H9 (cell line): ENCODE results near the gene MYO1D. TPM values are rescaled to one million over a fixed set of nuclear protein-coding genes. Genes with fewer than 3 reads are reported as not detected.

Experiments
- DNase-seq: peaks from one replicate; pipeline ENCODE4 v3.0.0-alpha.2; 2017
- H2AFZ ChIP-seq: one replicate; pipeline ENCODE4 v1.6.1; 2013; ENCODE audit warnings: mild to moderate bottlenecking, low read length, control low read depth, moderate library complexity
- H2AK5ac ChIP-seq: 2 replicates; pipeline ENCODE4 v1.6.1; 2013; ENCODE audit warnings: low read length, control low read depth, mixed read lengths; ENCODE audit not compliant: insufficient read length
- H2BK120ac ChIP-seq: one replicate; pipeline ENCODE4 v1.6.1; 2013; ENCODE audit warnings: low read depth, mild to moderate bottlenecking, low read length, control low read depth, inconsistent platforms; ENCODE audit not compliant: poor library complexity, severe bottlenecking
- H2BK12ac ChIP-seq: 2 replicates; pipeline ENCODE4 v1.6.1; 2013; ENCODE audit warnings: low read length, control low read depth, mixed read lengths, low read depth; ENCODE audit not compliant: insufficient read length
- H2BK15ac ChIP-seq: 2 replicates; pipeline ENCODE4 v1.6.1; 2013; ENCODE audit warnings: low read depth, low read length, control low read depth
- H2BK20ac ChIP-seq: one replicate; pipeline ENCODE4 v1.6.1; 2013; ENCODE audit warnings: low read depth, mild to moderate bottlenecking, low read length, control low read depth, inconsistent platforms; ENCODE audit not compliant: poor library complexity, severe bottlenecking
- H2BK5ac ChIP-seq: 2 replicates; pipeline ENCODE4 v1.6.1; 2013; ENCODE audit warnings: low read length, control low read depth, mixed read lengths; ENCODE audit not compliant: insufficient read length
- H3K14ac ChIP-seq: 2 replicates; pipeline ENCODE4 v1.6.1; 2013; ENCODE audit warnings: low read length, control low read depth; ENCODE audit not compliant: insufficient read depth
- H3K18ac ChIP-seq: 2 replicates; pipeline ENCODE4 v1.6.1; 2013; ENCODE audit warnings: low read depth, mild to moderate bottlenecking, mixed read lengths, low read length, control low read depth; ENCODE audit not compliant: insufficient read length
- H3K23ac ChIP-seq: 2 replicates; pipeline ENCODE4 v1.6.1; 2013; ENCODE audit warnings: low read length, control low read depth, mixed read lengths, low read depth; ENCODE audit not compliant: insufficient read length
- H3K23me2 ChIP-seq: 2 replicates; pipeline ENCODE4 v1.6.1; 2013; ENCODE audit warnings: low read depth, mild to moderate bottlenecking, mixed read lengths, low read length, control low read depth; ENCODE audit not compliant: insufficient read length, poor library complexity, severe bottlenecking
- H3K27ac ChIP-seq: 2 replicates; pipeline ENCODE4 v1.5.1; 2013; ENCODE audit warnings: low read length, control low read depth, mixed read lengths, low read depth; ENCODE audit not compliant: insufficient read length
- H3K27me3 ChIP-seq: 2 replicates; pipeline ENCODE4 v1.6.1; 2013; ENCODE audit warnings: low read length, control low read depth, inconsistent platforms; ENCODE audit not compliant: insufficient read depth
- H3K4ac ChIP-seq: 2 replicates; pipeline ENCODE4 v1.6.1; 2013; ENCODE audit warnings: low read depth, mild to moderate bottlenecking, control low read depth, inconsistent platforms, low read length, moderate library complexity
- H3K4me1 ChIP-seq: 2 replicates; pipeline ENCODE4 v1.6.1; 2013; ENCODE audit warnings: low read length, control low read depth, inconsistent platforms; ENCODE audit not compliant: insufficient read depth
- H3K4me2 ChIP-seq: 2 replicates; pipeline ENCODE4 v1.6.1; 2013; ENCODE audit warnings: low read length, control low read depth, mixed read lengths; ENCODE audit not compliant: insufficient read length, insufficient read depth
- H3K56ac ChIP-seq: 2 replicates; pipeline ENCODE4 v1.6.1; 2013; ENCODE audit warnings: low read depth, mild to moderate bottlenecking, mixed read lengths, low read length, control low read depth; ENCODE audit not compliant: insufficient read length
- H3K79me1 ChIP-seq: 2 replicates; pipeline ENCODE4 v1.6.1; 2013; ENCODE audit warnings: low read depth, mild to moderate bottlenecking, moderate library complexity, low read length, control low read depth, inconsistent platforms; ENCODE audit not compliant: insufficient read depth, poor library complexity, severe bottlenecking
- H3K79me2 ChIP-seq: 2 replicates; pipeline ENCODE4 v1.6.1; 2013; ENCODE audit warnings: low read length, control low read depth, inconsistent platforms; ENCODE audit not compliant: insufficient read depth
- H3K9ac ChIP-seq: 2 replicates; pipeline ENCODE4 v1.6.1; 2013; ENCODE audit warnings: low read length, control low read depth, mixed read lengths; ENCODE audit not compliant: insufficient read length; ENCODE audit errors: extremely low read depth
- H3K9me3 ChIP-seq: one replicate; pipeline ENCODE4 v1.6.1; 2013; ENCODE audit warnings: low read depth, low read length, inconsistent platforms; ENCODE audit not compliant: control insufficient read depth
- H3T11ph ChIP-seq: one replicate; pipeline ENCODE4 v1.6.1; 2013; ENCODE audit warnings: mild to moderate bottlenecking, low read length, control low read depth, inconsistent platforms
- H4K20me1 ChIP-seq: one replicate; pipeline ENCODE4 v1.6.1; 2013; ENCODE audit not compliant: control insufficient read depth, insufficient read length, insufficient read depth
- H4K5ac ChIP-seq: 2 replicates; pipeline ENCODE4 v1.6.1; 2013; ENCODE audit warnings: low read depth, mild to moderate bottlenecking, mixed read lengths, low read length, control low read depth; ENCODE audit not compliant: insufficient read length
- H4K8ac ChIP-seq: replicated peaks from 2 replicates; pipeline ENCODE4 v1.6.1; 2013; ENCODE audit warnings: low read length, control low read depth, mixed read lengths, low read depth; ENCODE audit not compliant: insufficient read length
- H4K91ac ChIP-seq: 2 replicates; pipeline ENCODE4 v1.6.1; 2013; ENCODE audit warnings: low read depth, mild to moderate bottlenecking, moderate library complexity, mixed read lengths, low read length, control low read depth; ENCODE audit not compliant: insufficient read length
- H3K27ac Mint-ChIP-seq, 3 experiments: 2 replicates in 2 of 3; 3 replicates in 1 of 3; pipeline ENCODE4 v1.8.0; 2020 to 2021; ENCODE audit warnings: mixed read lengths in 3 of 3, mild to moderate bottlenecking in 1 of 3, moderate library complexity in 1 of 3
- H3K27me3 Mint-ChIP-seq: 2 replicates; pipeline ENCODE4 v1.8.0; 2021; ENCODE audit warnings: low read depth, mild to moderate bottlenecking, moderate library complexity, mixed read lengths
- H3K36me3 Mint-ChIP-seq, 3 experiments: 2 replicates in 2 of 3; 3 replicates in 1 of 3; pipeline ENCODE4 v1.8.0; 2020 to 2021; ENCODE audit warnings: low read depth in 3 of 3, mixed read lengths in 3 of 3; ENCODE audit not compliant: insufficient read depth in 1 of 3
- H3K4me1 Mint-ChIP-seq, 2 experiments: 2 replicates each; pipeline ENCODE4 v1.8.0; 2020; ENCODE audit warnings: mixed read lengths in 2 of 2
- H3K4me3 Mint-ChIP-seq, 2 experiments: 2 replicates in 1 of 2; 3 replicates in 1 of 2; pipeline ENCODE4 v1.8.0; 2020 to 2021; ENCODE audit warnings: mild to moderate bottlenecking in 2 of 2, mixed read lengths in 2 of 2, moderate library complexity in 1 of 2
- H3K9me3 Mint-ChIP-seq, 2 experiments: 2 replicates in 1 of 2; 3 replicates in 1 of 2; pipeline ENCODE4 v1.8.0; 2020; ENCODE audit warnings: mild to moderate bottlenecking in 2 of 2, mixed read lengths in 2 of 2, moderate library complexity in 1 of 2
- WGBS: extraction: QIAGEN DNeasy Blood & Tissue Kit; methylation state at CpG from one replicate; pipeline ENCODE4 v1.1.7; 2013; ENCODE audit warnings: missing lambda C conversion rate, low lambda C conversion rate, mixed read lengths; ENCODE audit not compliant: insufficient read length; ENCODE audit errors: extremely low coverage; 5-methylcytosine and 5-hydroxymethylcytosine counted together
- total RNA-seq: library from RNA; stranded (reverse); gene quantifications from 2 replicates; pipeline ENCODE4 v1.2.1, GENCODE V29; 2021
- TF ChIP-seq, protein P1 (sequence below): fragments of 200-600 bp; sonication (generic); conservative IDR thresholded peaks from 3 replicates; pipeline ENCODE4 v1.8.0; 2021; ENCODE audit warnings: antibody characterized with exemption, mild to moderate bottlenecking

Gene MYO1D
- total RNA-seq, 1 experiment from 2014 or later, result 19.0 TPM

DNA sequence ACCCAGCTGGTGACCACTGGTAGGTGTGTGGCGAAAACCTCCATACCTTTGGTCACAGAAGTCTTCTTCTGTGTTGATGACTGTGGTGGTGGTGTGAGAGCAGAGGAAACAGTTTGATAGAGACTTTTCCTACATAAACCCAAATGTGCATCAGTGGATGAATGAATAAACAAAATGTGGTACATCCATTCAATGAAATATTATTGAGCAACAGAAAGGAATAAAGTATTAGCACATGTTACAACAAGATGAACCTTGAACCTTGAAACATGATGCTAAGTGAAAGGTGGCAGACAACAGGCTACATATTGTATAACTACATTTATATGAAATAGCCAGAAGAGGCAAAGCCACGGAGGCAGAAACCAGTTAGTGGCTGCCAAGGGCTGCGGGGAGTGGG, 374.9 kb downstream of the MYO1D start:
- no peak overlapping the region for H3T11ph ChIP-seq
- H3K4me3 Mint-ChIP-seq, result no peak overlapping the region
- H2BK120ac ChIP-seq, result no peak overlapping the region
- no peak for DNase-seq
- H3K9me3 Mint-ChIP-seq, result no peaks in the 10 kb centered on the region
- no peak overlapping the region for H3K9ac ChIP-seq
- H3K14ac ChIP-seq, result no peak overlapping the region
- H3K9me3 ChIP-seq, result no peaks in the 10 kb centered on the region
- no peak overlapping the region for H2BK15ac ChIP-seq
- H3K27ac Mint-ChIP-seq, result no peak overlapping the region
- H3K56ac ChIP-seq, result no peak overlapping the region
- no peak overlapping the region for H2AFZ ChIP-seq
- no peak overlapping the region for H3K4ac ChIP-seq
- H3K23me2 ChIP-seq, result no peaks in the 10 kb centered on the region
- no peak overlapping the region for H2AK5ac ChIP-seq
- no peak overlapping the region for H4K8ac ChIP-seq
- H3K36me3 Mint-ChIP-seq, result peaks cover 0 to 5% (median 3%) of the 10 kb centered on the region in 3 experiments; a peak in 4 of 7 replicates
- H2BK20ac ChIP-seq, result no peak overlapping the region
- H4K20me1 ChIP-seq, result no peaks in the 10 kb centered on the region
- no peak overlapping the region for H4K5ac ChIP-seq
- TF ChIP-seq, protein P1, sequence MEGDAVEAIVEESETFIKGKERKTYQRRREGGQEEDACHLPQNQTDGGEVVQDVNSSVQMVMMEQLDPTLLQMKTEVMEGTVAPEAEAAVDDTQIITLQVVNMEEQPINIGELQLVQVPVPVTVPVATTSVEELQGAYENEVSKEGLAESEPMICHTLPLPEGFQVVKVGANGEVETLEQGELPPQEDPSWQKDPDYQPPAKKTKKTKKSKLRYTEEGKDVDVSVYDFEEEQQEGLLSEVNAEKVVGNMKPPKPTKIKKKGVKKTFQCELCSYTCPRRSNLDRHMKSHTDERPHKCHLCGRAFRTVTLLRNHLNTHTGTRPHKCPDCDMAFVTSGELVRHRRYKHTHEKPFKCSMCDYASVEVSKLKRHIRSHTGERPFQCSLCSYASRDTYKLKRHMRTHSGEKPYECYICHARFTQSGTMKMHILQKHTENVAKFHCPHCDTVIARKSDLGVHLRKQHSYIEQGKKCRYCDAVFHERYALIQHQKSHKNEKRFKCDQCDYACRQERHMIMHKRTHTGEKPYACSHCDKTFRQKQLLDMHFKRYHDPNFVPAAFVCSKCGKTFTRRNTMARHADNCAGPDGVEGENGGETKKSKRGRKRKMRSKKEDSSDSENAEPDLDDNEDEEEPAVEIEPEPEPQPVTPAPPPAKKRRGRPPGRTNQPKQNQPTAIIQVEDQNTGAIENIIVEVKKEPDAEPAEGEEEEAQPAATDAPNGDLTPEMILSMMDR, result no peak
- H3K27ac ChIP-seq, result no peak overlapping the region
- no CpG with 5 or more reads among the region's 3 CpGs for WGBS
- H3K27me3 ChIP-seq, result no peaks in the 10 kb centered on the region
- no peak overlapping the region for H3K4me2 ChIP-seq
- no peaks in the 10 kb centered on the region for H3K4me1 ChIP-seq
- H2BK5ac ChIP-seq, result no peak overlapping the region
- no peak overlapping the region for H2BK12ac ChIP-seq
- H3K79me2 ChIP-seq, result no peaks in the 10 kb centered on the region
- no peaks in the 10 kb centered on the region; the same call in 1 of the 2 replicates for H3K27me3 Mint-ChIP-seq
- no peaks in the 10 kb centered on the region for H3K79me1 ChIP-seq
- H3K4me1 Mint-ChIP-seq, result peaks cover 22 to 24% of the 10 kb centered on the region in 2 experiments
- no peak overlapping the region for H3K23ac ChIP-seq
- no peak overlapping the region for H4K91ac ChIP-seq
- H3K18ac ChIP-seq, result no peak overlapping the region
